HUES64 (cell line): ENCODE results near the gene UBXN10.

ENCODE experiments used
- H3K27ac ChIP-seq: 2 replicates; pipeline ENCODE4 v1.7.0; 2013; ENCODE audit warnings: low read depth, low read length, inconsistent platforms
- H3K27me3 ChIP-seq: 2 replicates; pipeline ENCODE4 v1.6.1; 2013; ENCODE audit warnings: mild to moderate bottlenecking, low read length; ENCODE audit not compliant: insufficient read depth
- H3K36me3 ChIP-seq: 2 replicates; pipeline ENCODE4 v1.6.1; 2013; ENCODE audit warnings: mild to moderate bottlenecking, low read length; ENCODE audit not compliant: insufficient read depth
- H3K4me1 ChIP-seq: 2 replicates; pipeline ENCODE4 v1.6.1; 2013; ENCODE audit warnings: mild to moderate bottlenecking, low read length, moderate library complexity; ENCODE audit not compliant: insufficient read depth
- H3K4me3 ChIP-seq: 2 replicates; pipeline ENCODE4 v1.5.1; 2013; ENCODE audit warnings: mild to moderate bottlenecking, low read length, moderate library complexity
- H3K9ac ChIP-seq: 2 replicates; pipeline ENCODE4 v1.6.1; 2013; ENCODE audit warnings: mild to moderate bottlenecking, low read depth, low read length
- H3K9me3 ChIP-seq: 2 replicates; pipeline ENCODE4 v1.6.1; 2013; ENCODE audit warnings: low read depth, low read length; ENCODE audit not compliant: insufficient read depth
- WGBS: fragments of 150-250, 120-280 bp; methylation state at CpG from one replicate; pipeline ENCODE4 v1.1.7; 2013; ENCODE audit warnings: missing lambda C conversion rate; 5-methylcytosine and 5-hydroxymethylcytosine counted together

UBXN10 gene

GRCh38 chr1:20174937-20175666 lies 10.8 kb upstream of the UBXN10 start:
- H3K9me3 ChIP-seq: no peaks in the 10 kb centered on the region
- WGBS: 88% methylated on average over 9 of the region's 9 CpGs
- no peak overlapping the region for H3K27ac ChIP-seq
- no peaks in the 10 kb centered on the region for H3K36me3 ChIP-seq
- H3K9ac ChIP-seq: no peak overlapping the region
- H3K4me1 ChIP-seq: no peaks in the 10 kb centered on the region
- no peaks in the 10 kb centered on the region for H3K27me3 ChIP-seq
- no peak overlapping the region for H3K4me3 ChIP-seq

GRCh38 chr1:20178634-20179370 lies 7.1 kb upstream of the UBXN10 start:
- 85% methylated on average over 13 of the region's 13 CpGs for WGBS
- Histone ChIP-seq H3K4me3 (no peak overlapping the region), H3K27ac (no peak overlapping the region), H3K9ac (no peak overlapping the region), H3K4me1 (no peaks in the 10 kb centered on the region), H3K27me3 (no peaks in the 10 kb centered on the region), H3K9me3 (no peaks in the 10 kb centered on the region), H3K36me3 (no peaks in the 10 kb centered on the region)

- WGBS: 96% methylated on average over 2 of the region's 2 CpGs
These were observed 6.3 kb upstream of the UBXN10 start for GRCh38 chr1:20179371-20180128.

GRCh38 chr1:20180129-20180843 lies 5.6 kb upstream of the UBXN10 start:
- Histone ChIP-seq H3K4me3 (no peak overlapping the region), H3K27ac (no peak overlapping the region), H3K4me1 (no peaks in the 10 kb centered on the region), H3K27me3 (peaks cover 4% of the 10 kb centered on the region), H3K9me3 (no peaks in the 10 kb centered on the region), H3K9ac (no peak overlapping the region), H3K36me3 (no peaks in the 10 kb centered on the region)
- WGBS: 91% methylated on average over 6 of the region's 6 CpGs

More at GRCh38 chr1:20179371-20180128, 6.3 kb upstream of the UBXN10 start:
- Histone ChIP-seq H3K27ac (no peak overlapping the region), H3K27me3 (no peaks in the 10 kb centered on the region), H3K9me3 (no peaks in the 10 kb centered on the region), H3K4me3 (no peak overlapping the region), H3K4me1 (no peaks in the 10 kb centered on the region), H3K36me3 (no peaks in the 10 kb centered on the region), H3K9ac (no peak overlapping the region)

- Histone ChIP-seq H3K4me3 (no peak overlapping the region), H3K9ac (no peak overlapping the region), H3K27me3 (peaks cover 8% of the 10 kb centered on the region), H3K27ac (no peak overlapping the region), H3K36me3 (no peaks in the 10 kb centered on the region), H3K9me3 (no peaks in the 10 kb centered on the region), H3K4me1 (0 out of 2 replicates have a peak, but pooled peaks cover 2% of the 10 kb centered on the region)
- 92% methylated on average over 3 of the region's 3 CpGs for WGBS
These were observed 5.1 kb upstream of the UBXN10 start for GRCh38 chr1:20180844-20181207.

- no peak overlapping the region for H3K27ac ChIP-seq
These were observed 3.5 kb upstream of the UBXN10 start for GRCh38 chr1:20182415-20182814.

GRCh38 chr1:20183035-20183434 lies 2.9 kb upstream of the UBXN10 start:
- Histone ChIP-seq H3K4me3 (no peak overlapping the region), H3K27ac (no peak overlapping the region), H3K4me1 (peaks cover 10% of the 10 kb centered on the region), H3K9ac (no peak overlapping the region), H3K27me3 (peaks cover 26% of the 10 kb centered on the region), H3K36me3 (no peaks in the 10 kb centered on the region), H3K9me3 (no peaks in the 10 kb centered on the region)
- WGBS: 86% methylated on average over 10 of the region's 10 CpGs

More at GRCh38 chr1:20182415-20182814, 3.5 kb upstream of the UBXN10 start:
- H3K36me3 ChIP-seq: no peaks in the 10 kb centered on the region
- H3K4me1 ChIP-seq: peaks cover 10% of the 10 kb centered on the region
- peaks cover 21% of the 10 kb centered on the region for H3K27me3 ChIP-seq
- no peak overlapping the region for H3K4me3 ChIP-seq
- H3K9ac ChIP-seq: no peak overlapping the region
- H3K9me3 ChIP-seq: no peaks in the 10 kb centered on the region

GRCh38 chr1:20183616-20184271 lies 2.2 kb upstream of the UBXN10 start:
- H3K27me3 ChIP-seq: peaks cover 27% of the 10 kb centered on the region
- H3K9me3 ChIP-seq: no peaks in the 10 kb centered on the region
- H3K4me1 ChIP-seq: peaks cover 10% of the 10 kb centered on the region
- H3K4me3 ChIP-seq: no peak overlapping the region
- no peaks in the 10 kb centered on the region for H3K36me3 ChIP-seq
- H3K9ac ChIP-seq: no peak overlapping the region
- H3K27ac ChIP-seq: no peak overlapping the region
- WGBS: 94% methylated on average over 12 of the region's 13 CpGs

- Histone ChIP-seq H3K9me3 (no peaks in the 10 kb centered on the region), H3K4me1 (peaks cover 10% of the 10 kb centered on the region), H3K9ac (no peak overlapping the region), H3K27me3 (peaks cover 27% of the 10 kb centered on the region), H3K27ac (no peak overlapping the region), H3K36me3 (no peaks in the 10 kb centered on the region), H3K4me3 (no peak overlapping the region)
- WGBS: 67% methylated on average over 6 of the region's 6 CpGs
These were observed 1.4 kb upstream of the UBXN10 start for GRCh38 chr1:20184481-20184900.

- H3K4me1 ChIP-seq: peaks cover 10% of the 10 kb centered on the region
- no peaks in the 10 kb centered on the region for H3K36me3 ChIP-seq
- peaks cover 27% of the 10 kb centered on the region for H3K27me3 ChIP-seq
- WGBS: 74% methylated on average over 17 of the region's 17 CpGs
- peak overlapping the region; percentile 63 for H3K4me3 ChIP-seq
- no peaks in the 10 kb centered on the region for H3K9me3 ChIP-seq
- no peak overlapping the region; the same call in 1 of the 2 replicates for H3K9ac ChIP-seq
- H3K27ac ChIP-seq: no peak overlapping the region
These were observed 681 bp upstream of the UBXN10 start for GRCh38 chr1:20184997-20185833.
